Hematopoietic multipotent progenitor cell treated with erythropoietin and hydrocortisone succinate and interleukin-3 and kit ligand, for 4 days (in vitro differentiated cells): ENCODE measurements around the gene JMJD6.

Experiments
- DNase-seq: peaks from one replicate; pipeline ENCODE4 v3.0.0-alpha.2; 2015

Gene JMJD6

GRCh38 chr17:76678330-76678729, 48.1 kb downstream of the JMJD6 start:
- peak; percentile 14 for DNase-seq

DNA sequence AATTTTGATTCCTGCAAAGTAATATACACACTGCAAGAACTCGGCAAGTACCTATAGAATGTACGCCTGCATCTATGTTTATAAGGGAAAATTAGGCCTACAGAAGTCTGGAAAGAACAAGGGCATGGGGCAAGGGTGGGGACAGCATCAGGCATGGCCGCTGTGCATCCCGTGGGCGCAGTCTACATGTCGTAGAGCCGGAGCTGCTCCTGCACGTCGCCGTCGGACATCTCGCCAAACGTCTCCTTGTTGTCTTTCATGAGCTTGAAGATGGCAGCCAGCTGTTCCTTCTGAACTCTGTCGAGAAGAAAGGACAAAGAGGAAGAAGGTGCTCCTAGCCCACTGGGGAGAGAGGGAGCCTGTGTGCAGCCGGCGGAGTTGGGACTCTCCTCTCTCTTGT, 49.0 kb downstream of the JMJD6 start:
- no peak for DNase-seq

- DNase-seq: no peak
Measured at GRCh38 chr17:76676629-76677028, 49.8 kb downstream of the JMJD6 start.

- no peak for DNase-seq
Measured at GRCh38 chr17:76675648-76676047, 50.8 kb downstream of the JMJD6 start.

DNA sequence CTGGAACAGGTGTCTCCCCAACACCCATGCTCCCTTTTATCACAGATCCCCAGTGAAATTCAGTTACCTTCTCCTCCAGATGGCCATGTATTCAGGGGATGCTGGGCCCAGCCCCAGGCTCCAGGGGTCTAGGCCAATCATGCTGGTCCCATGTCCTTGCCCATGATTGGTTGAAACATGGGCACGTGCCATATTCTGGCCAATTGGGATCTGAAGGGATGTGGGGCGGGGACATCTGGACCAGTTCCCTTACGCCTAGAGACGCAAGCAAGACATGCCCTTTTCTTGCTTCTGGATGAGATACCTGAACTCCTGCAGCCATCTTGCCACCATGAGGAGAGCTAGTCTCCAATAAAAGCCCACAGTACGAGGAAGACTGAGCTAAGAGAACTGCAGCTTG, 51.8 kb downstream of the JMJD6 start:
- DNase-seq: no peak

DNA sequence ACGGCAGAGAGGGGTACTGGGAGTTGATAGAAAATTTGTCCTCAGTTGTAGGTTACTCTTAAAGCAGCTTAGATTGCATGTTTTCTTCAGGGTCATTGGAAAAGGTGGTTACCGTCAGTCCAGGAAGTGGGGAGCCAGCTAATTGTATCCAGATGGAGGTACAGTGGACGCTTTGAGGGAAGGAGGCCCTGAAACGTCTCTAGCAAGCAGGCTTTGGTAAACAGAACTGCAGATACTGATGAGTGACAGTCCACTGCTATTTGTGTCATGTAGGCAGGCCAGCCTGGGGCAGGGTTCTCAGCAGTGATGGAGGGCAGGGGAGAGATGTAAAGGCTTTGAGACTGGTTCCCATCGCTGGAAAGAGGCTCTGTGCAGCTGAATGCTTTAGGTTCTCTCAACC, 52.7 kb downstream of the JMJD6 start:
- DNase-seq: no peak

DNA sequence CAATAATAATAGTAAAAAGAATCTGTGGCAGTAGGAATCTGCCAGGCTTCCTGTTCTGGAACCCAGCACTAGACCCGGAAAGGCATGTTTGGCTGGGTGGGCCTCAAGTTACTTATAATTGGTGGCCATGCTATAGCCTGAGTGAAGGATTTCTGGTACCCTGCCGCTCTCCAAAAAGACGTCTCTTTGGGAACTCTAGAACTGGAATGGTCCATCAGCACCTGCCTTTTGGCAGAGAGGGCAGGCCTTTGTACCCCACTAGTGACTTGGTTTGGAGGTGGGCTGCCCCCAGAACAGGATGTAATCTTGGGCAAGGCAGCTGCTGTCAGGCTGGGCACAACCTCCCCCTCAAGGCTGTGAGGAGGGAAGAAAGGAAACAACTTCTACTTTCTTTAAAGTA, 53.5 kb downstream of the JMJD6 start:
- DNase-seq: no peak

GRCh38 chr17:76672270-76672851, 54.0 kb downstream of the JMJD6 start:
- DNase-seq: no peak

DNA sequence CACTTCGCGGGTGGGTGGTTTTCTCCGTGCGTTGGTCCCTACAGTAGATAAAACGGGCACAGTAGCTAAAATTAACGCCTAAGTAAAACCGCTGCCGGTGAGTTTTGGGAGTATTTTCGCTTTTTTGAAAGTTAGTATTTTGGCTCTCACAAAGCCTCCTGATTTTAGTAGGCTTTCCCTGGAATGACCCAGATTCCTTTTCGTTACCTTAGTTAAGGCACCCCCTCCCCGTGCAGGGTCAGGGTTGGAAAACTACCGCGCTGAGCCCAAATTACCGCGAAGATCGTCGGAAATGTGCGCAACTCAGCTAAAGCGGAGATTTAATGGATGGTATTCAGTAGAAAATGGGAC, 54.5 kb downstream of the JMJD6 start:
- no peak for DNase-seq

GRCh38 chr17:76671123-76671911, 55.1 kb downstream of the JMJD6 start:
- peak; percentile 100 for DNase-seq

DNA sequence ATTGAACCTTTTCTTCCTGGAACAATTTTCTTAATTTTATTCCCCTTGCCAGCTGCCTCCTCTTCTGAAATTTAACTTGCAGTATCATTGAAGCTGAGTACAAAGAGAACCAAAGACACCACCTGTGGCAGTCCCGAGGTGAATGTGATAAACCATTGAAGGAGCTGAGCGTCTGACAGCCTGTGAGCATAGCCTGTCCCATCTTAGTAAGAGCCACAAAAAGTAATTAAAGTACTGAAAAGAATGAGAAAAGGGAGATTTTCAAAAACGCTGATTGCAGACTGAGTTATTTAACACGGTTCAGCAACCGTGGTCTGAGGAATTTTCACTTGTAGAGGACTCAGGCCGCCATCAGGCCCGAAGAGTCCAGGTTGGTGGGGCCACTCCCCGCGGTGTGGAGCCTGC, 55.7 kb downstream of the JMJD6 start:
- DNase-seq: no peak

- no peak for DNase-seq
Measured at GRCh38 chr17:76670020-76670717, 56.2 kb downstream of the JMJD6 start.
